ENCODE data around the gene ALK.

Gene ALK

GRCh38 chr2:29184531-29184930, 736.9 kb downstream of the ALK start:
- TF ChIP-seq EGR1 (IDR thresholded peaks at IDR 0.05) = no peak

DNA sequence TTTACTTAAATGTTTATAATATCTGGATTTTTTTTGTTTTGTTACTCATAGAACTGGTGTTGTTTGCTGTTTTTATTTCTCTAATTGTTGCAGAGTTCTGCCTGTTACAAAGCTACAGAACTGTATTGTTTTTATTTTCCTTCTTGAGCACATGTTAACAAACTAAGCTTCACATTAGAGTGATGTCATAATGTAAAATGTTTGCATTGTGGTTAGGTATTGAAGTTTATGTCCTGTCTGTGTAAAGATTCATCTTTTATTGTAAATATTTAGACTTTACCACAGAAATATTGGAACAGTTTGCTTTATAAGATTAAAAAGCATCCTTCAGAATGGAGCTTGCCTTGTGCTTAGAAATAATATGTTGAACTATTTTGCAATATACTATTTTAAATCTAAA, 738.5 kb downstream of the ALK start:
- TF ChIP-seq RAD21 (IDR thresholded peaks at IDR 0.05; ENCODE audit: low read depth) (no peak), TEAD4 (IDR thresholded peaks at IDR 0.05) (no peak), ZBTB7A (IDR thresholded peaks at IDR 0.05; ENCODE audit: low read depth) (no peak), NFIC (IDR thresholded peaks at IDR 0.05) (no peak), EP300 (IDR thresholded peaks at IDR 0.05; ENCODE audit: borderline replicate concordance) (no peak), EGR1 (IDR thresholded peaks at IDR 0.05) (no peak), FOXM1 (IDR thresholded peaks at IDR 0.05; ENCODE audit: borderline replicate concordance, low read depth) (no peak), TAF1 (IDR thresholded peaks at IDR 0.05; ENCODE audit: low read depth) (no peak), USF1 (IDR thresholded peaks at IDR 0.05) (no peak), YY1 (IDR thresholded peaks at IDR 0.05; ENCODE audit: low read depth) (no peak), CEBPB (IDR thresholded peaks at IDR 0.05) (no peak), TCF12 (IDR thresholded peaks at IDR 0.05; ENCODE audit: low read depth) (no peak), CREB1 (IDR thresholded peaks at IDR 0.05; ENCODE audit: low read depth) (no peak)
- TF ChIP-seq, protein P1, sequence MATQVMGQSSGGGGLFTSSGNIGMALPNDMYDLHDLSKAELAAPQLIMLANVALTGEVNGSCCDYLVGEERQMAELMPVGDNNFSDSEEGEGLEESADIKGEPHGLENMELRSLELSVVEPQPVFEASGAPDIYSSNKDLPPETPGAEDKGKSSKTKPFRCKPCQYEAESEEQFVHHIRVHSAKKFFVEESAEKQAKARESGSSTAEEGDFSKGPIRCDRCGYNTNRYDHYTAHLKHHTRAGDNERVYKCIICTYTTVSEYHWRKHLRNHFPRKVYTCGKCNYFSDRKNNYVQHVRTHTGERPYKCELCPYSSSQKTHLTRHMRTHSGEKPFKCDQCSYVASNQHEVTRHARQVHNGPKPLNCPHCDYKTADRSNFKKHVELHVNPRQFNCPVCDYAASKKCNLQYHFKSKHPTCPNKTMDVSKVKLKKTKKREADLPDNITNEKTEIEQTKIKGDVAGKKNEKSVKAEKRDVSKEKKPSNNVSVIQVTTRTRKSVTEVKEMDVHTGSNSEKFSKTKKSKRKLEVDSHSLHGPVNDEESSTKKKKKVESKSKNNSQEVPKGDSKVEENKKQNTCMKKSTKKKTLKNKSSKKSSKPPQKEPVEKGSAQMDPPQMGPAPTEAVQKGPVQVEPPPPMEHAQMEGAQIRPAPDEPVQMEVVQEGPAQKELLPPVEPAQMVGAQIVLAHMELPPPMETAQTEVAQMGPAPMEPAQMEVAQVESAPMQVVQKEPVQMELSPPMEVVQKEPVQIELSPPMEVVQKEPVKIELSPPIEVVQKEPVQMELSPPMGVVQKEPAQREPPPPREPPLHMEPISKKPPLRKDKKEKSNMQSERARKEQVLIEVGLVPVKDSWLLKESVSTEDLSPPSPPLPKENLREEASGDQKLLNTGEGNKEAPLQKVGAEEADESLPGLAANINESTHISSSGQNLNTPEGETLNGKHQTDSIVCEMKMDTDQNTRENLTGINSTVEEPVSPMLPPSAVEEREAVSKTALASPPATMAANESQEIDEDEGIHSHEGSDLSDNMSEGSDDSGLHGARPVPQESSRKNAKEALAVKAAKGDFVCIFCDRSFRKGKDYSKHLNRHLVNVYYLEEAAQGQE (IDR thresholded peaks at IDR 0.05; ENCODE audit: low read depth) = no peak
- TF ChIP-seq, protein P2, sequence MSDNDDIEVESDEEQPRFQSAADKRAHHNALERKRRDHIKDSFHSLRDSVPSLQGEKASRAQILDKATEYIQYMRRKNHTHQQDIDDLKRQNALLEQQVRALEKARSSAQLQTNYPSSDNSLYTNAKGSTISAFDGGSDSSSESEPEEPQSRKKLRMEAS (IDR thresholded peaks at IDR 0.05) = no peak

GRCh38 chr2:29182334-29182733, 739.1 kb downstream of the ALK start:
- TF ChIP-seq CREB1 (IDR thresholded peaks at IDR 0.05; ENCODE audit: low read depth) (no peak), USF1 (IDR thresholded peaks at IDR 0.05) (no peak), TEAD4 (IDR thresholded peaks at IDR 0.05) (no peak), RAD21 (IDR thresholded peaks at IDR 0.05; ENCODE audit: low read depth) (no peak), TAF1 (IDR thresholded peaks at IDR 0.05; ENCODE audit: low read depth) (no peak), CEBPB (IDR thresholded peaks at IDR 0.05) (no peak), FOXM1 (IDR thresholded peaks at IDR 0.05; ENCODE audit: borderline replicate concordance, low read depth) (no peak), NFIC (IDR thresholded peaks at IDR 0.05) (no peak)
- TF ChIP-seq, protein P1 (IDR thresholded peaks at IDR 0.05; ENCODE audit: low read depth) = no peak
- TF ChIP-seq, protein P2 (IDR thresholded peaks at IDR 0.05) = no peak

GRCh38 chr2:29175338-29175737, 746.0 kb downstream of the ALK start:
- TF ChIP-seq FOXM1 (IDR thresholded peaks at IDR 0.05; ENCODE audit: borderline replicate concordance, low read depth) (no peak), CREB1 (IDR thresholded peaks at IDR 0.05; ENCODE audit: low read depth) (no peak), EGR1 (IDR thresholded peaks at IDR 0.05) (no peak), EP300 (IDR thresholded peaks at IDR 0.05; ENCODE audit: borderline replicate concordance) (no peak), ZBTB7A (IDR thresholded peaks at IDR 0.05; ENCODE audit: low read depth) (no peak), USF1 (IDR thresholded peaks at IDR 0.05) (no peak), CEBPB (IDR thresholded peaks at IDR 0.05) (no peak), NFIC (IDR thresholded peaks at IDR 0.05) (no peak)
- TF ChIP-seq, protein P2 (IDR thresholded peaks at IDR 0.05) = no peak
- TF ChIP-seq, protein P1 (IDR thresholded peaks at IDR 0.05; ENCODE audit: low read depth) = no peak

All from Ishikawa (cell line).